ENCODE measurements around the gene ATP8A2. TPM values are rescaled to one million over a fixed set of nuclear protein-coding genes. Genes with fewer than 3 reads are reported as not detected.

The ATP8A2 gene
- total and polyA plus RNA-seq, 2 of the 8 experiments (the other 6 are each of a cell fraction or from before 2014, with no cell fraction given) = 2.4 to 8.3 TPM

DNA sequence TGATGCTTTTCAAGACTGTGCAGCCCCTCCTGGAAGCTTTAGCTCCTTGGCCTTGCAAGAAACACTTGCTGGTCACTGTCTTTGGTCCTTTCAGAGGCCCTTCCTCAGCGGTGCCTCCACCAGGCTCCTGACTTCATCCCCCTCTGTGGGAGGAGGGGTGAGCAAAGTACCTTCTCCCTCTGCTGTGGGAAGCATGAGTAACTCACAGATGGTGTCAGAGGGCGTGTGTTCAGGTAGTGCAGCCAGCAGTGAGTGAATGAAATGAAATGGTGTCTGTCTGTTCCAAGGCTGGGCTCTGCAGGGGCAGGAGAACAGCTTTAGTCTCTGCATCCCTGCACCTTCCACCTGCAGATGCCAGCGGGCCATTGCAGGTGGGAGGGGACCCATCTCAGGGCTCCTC lies 577.1 kb downstream of the ATP8A2 start:
- H4K5ac ChIP-seq (ENCODE audit: insufficient read length, low read depth, low read length) = no peak overlapping the region
- POLR2A ChIA-PET (ENCODE audit: partially characterized antibody) = no interaction called here
- H3K79me2 ChIP-seq (ENCODE audit: control insufficient read depth in 1 of 2, insufficient read depth in 2 of 2, low read length in 2 of 2) = no peaks in the 10 kb centered on the region
- no peak overlapping the region for H3K4ac ChIP-seq (replicated peaks; ENCODE audit: insufficient read length, low read depth, low read length)
- 81% methylated on average over 3 of the region's 3 CpGs; no CpG with 5 or more reads in 1 of the 2 experiments for WGBS, 2 experiments (ENCODE audit: extremely low coverage in 1 of 2, insufficient coverage in 1 of 2, insufficient read length in 1 of 2, insufficient replicate concordance in 2 of 2, low coverage in 1 of 2, low lambda C conversion rate in 2 of 2, missing lambda C conversion rate in 1 of 2)
- H2BK12ac ChIP-seq (ENCODE audit: low read depth, low read length) = no peak overlapping the region
- no peaks in the 10 kb centered on the region for H3K23me2 ChIP-seq (ENCODE audit: low read depth, low read length)
- no peak for DNase-seq (ENCODE audit: low read depth in 1 of 2, low spot score in 2 of 2)
- H3K27ac ChIP-seq (ENCODE audit: low read depth, low read length) = no peak overlapping the region
- no peak overlapping the region for H2AFZ ChIP-seq (ENCODE audit: low read length)
- FAIRE-seq = no peak
- H4K91ac ChIP-seq (replicated peaks; ENCODE audit: insufficient read length, low read length) = no peak overlapping the region
- no peak overlapping the region for H3K14ac ChIP-seq (ENCODE audit: insufficient read length)
- H3K4me1 ChIP-seq (replicated peaks in 1 of 4; ENCODE audit: control insufficient read depth in 3 of 4, insufficient read depth in 4 of 4, low read length in 3 of 4) = peaks cover 0 to 4% (median 0%) of the 10 kb centered on the region in 4 experiments; a peak in 1 of 7 replicates
- H3K23ac ChIP-seq (ENCODE audit: insufficient read length) = no peak overlapping the region
- CTCF ChIA-PET (ENCODE audit: partially characterized antibody) = no interaction called here
- H4K20me1 ChIP-seq (replicated peaks in 1 of 2; ENCODE audit: control insufficient read depth in 1 of 2, insufficient read depth in 2 of 2, low read length in 2 of 2) = no peaks in the 10 kb centered on the region
- no peak overlapping the region for H3K4me2 ChIP-seq (ENCODE audit: insufficient read depth in 1 of 2, low read depth in 2 of 2, low read length in 2 of 2)
- no peak overlapping the region for H3K9ac ChIP-seq (replicated peaks in 1 of 4; ENCODE audit: extremely low read depth in 1 of 4, low read depth in 3 of 4, low read length in 3 of 4)
- H3K36me3 ChIP-seq (ENCODE audit: control insufficient read depth in 2 of 4, insufficient read depth in 4 of 4, low read length in 3 of 4) = no peaks in the 10 kb centered on the region
- H2BK120ac ChIP-seq (replicated peaks; ENCODE audit: low read depth, low read length) = no peak overlapping the region
- H2AK5ac ChIP-seq (ENCODE audit: low read depth, low read length) = no peak overlapping the region
- H4K8ac ChIP-seq (ENCODE audit: extremely low read depth, insufficient read depth, low read length) = no peak overlapping the region
- no peak overlapping the region for H3K56ac ChIP-seq (replicated peaks; ENCODE audit: insufficient read length, low read depth, low read length)
- no peak overlapping the region for H2BK5ac ChIP-seq (ENCODE audit: low read depth, low read length)
- no peaks in the 10 kb centered on the region for H3K27me3 ChIP-seq (replicated peaks in 1 of 4; ENCODE audit: control insufficient read depth in 3 of 4, extremely low read depth in 1 of 4, insufficient read depth in 3 of 4, low read length in 3 of 4)
- H3K9me3 ChIP-seq (ENCODE audit: insufficient read depth in 2 of 2, low read depth in 1 of 2, low read length in 1 of 2) = peaks cover 9 to 14% of the 10 kb centered on the region in 2 experiments
- H3K18ac ChIP-seq (ENCODE audit: extremely low read depth, low read length) = no peak overlapping the region
- H2BK15ac ChIP-seq (ENCODE audit: low read length) = no peak overlapping the region
- no peak overlapping the region for H3K4me3 ChIP-seq (ENCODE audit: extremely low read depth in 1 of 4, insufficient read depth in 2 of 4, low read depth in 3 of 4, low read length in 4 of 4)
- no peaks in the 10 kb centered on the region for H3K79me1 ChIP-seq (ENCODE audit: low read depth, low read length)
- no peak overlapping the region; the same call in 1 of the 2 replicates for H2BK20ac ChIP-seq (ENCODE audit: low read length)
- TF ChIP-seq CBX5 (IDR thresholded peaks at IDR 0.05; ENCODE audit: low read depth, low read length) (no peak), HDAC2 (IDR thresholded peaks at IDR 0.05; ENCODE audit: borderline replicate concordance in 1 of 2, low read depth in 2 of 2, low read length in 2 of 2) (no peak), SIX5 (IDR thresholded peaks at IDR 0.05; ENCODE audit: low read depth, low read length) (no peak), RNF2 (IDR thresholded peaks at IDR 0.05; ENCODE audit: borderline replicate concordance, low read depth, low read length, missing control alignments, poor library complexity, severe bottlenecking) (no peak), SP2 (IDR thresholded peaks at IDR 0.05; ENCODE audit: low read length) (no peak), TEAD4 (IDR thresholded peaks at IDR 0.05; ENCODE audit: low read depth, low read length) (no peak), POLR2AphosphoS5 (IDR thresholded peaks at IDR 0.05; ENCODE audit: low read depth, low read length) (no peak), KDM4A (IDR thresholded peaks at IDR 0.05; ENCODE audit: low read depth, low read length, severe bottlenecking) (no peak), FOSL1 (IDR thresholded peaks at IDR 0.05; ENCODE audit: insufficient read depth, low read depth, low read length) (no peak), POU5F1 (IDR thresholded peaks at IDR 0.05; ENCODE audit: low read depth, low read length) (no peak), BCL11A (IDR thresholded peaks at IDR 0.05; ENCODE audit: low read depth in 2 of 2, low read length in 2 of 2) (no peak)

Measured in H1 (cell line).